GM21390 (cell line): ENCODE results near the gene NOXA1.

Source experiments
- ATAC-seq: cut with Tn5 transposase; IDR thresholded peaks from one replicate; pipeline ENCODE4 v1.9.1; 2021; ENCODE audit not compliant: unreplicated experiment

Gene NOXA1

GRCh38 chr9:137452761-137453642, 29.8 kb downstream of the NOXA1 start:
- no peak for ATAC-seq

DNA sequence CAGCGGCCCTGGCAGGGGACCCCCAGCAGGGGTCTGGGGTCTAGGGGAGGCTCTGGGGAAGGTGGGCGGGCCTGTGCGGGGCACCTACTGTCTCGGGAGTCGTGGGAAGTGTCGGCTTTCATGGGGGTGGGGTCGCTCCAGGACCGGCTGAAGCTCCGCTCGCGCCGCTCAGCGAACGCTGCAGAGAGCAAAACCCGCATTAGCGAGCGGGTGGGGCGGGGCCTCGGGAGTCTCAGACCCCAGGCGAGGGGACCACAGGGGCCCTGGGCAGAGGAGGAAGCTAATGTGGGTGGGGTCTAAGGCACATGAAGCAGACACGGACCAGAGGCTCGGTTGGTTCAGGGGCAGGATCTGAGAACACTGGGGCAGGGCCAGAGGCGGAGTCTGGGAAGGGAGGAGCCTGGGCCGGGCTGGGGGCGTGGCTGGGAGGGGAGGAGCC, 30.5 kb downstream of the NOXA1 start:
- ATAC-seq, result no peak

- ATAC-seq, result no peak
Measured at GRCh38 chr9:137454145-137454596, 31.0 kb downstream of the NOXA1 start.

- ATAC-seq, result no peak
Measured at GRCh38 chr9:137454597-137455358, 31.6 kb downstream of the NOXA1 start.

- no peak for ATAC-seq
Measured at GRCh38 chr9:137455359-137455991, 32.3 kb downstream of the NOXA1 start.

DNA sequence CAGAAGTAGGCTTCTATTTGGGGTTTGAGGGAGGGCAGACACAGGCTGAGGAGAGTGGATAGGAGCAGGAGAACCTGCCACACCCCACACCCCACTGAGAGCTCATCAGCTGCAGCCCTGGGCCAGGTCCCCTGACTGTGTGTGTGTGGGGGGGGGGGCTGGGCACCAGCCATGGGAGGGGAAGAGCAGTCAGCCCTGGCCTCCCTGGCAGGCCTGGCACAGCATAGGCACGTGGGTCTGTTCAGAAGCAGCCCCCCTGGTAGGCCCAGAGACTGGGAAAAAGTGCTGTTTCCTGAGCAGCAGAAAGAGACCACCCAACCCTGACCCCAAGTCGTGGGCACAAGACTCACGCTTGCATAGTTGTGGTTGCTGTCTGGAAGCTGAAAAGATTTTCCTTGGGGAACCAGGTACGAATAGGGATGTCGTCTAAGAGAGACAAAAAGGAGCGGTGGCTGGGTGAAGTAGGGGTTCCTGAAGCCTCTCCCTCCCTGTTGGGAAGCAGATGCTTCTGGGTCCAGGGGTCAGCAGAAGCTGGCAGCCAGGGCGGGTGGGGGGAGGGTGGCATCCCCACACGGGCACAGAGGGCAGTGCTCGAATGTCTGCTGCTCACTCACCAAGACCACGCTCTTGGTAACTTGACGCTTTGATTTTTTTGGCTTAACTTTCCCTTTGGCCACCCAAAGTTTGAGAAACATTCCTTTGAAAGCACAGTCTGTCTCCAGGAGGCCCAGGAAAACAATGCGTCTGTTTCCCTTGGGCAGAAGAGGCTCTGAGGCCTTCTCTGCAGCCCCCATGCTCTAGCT, 33.1 kb downstream of the NOXA1 start:
- no peak for ATAC-seq

DNA sequence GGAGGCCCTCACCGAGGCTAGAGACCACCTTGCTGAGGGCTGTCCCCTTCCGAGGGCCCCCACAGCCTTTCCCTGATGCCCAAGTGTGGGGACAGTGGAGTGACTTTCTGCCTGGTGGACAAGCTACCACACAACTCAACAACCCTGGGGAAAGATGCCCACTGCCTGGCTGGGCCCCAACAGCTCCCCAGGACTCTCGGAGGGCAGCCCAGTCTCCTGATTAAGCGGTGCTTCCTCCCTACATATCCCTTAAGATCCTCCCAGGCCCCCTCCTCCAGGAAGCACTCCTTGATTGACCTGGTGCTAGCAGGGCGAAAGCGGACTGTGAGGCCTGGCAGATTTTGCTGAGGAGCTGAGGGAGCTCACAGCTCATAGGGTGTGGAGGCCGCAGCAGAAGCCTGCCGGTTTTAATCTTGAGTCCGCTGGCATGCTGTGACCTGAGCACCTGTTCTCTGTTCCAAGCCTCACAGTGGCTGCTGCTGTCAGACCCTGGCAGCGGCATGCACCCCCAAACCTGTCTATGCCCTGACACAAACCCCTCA, 33.7 kb downstream of the NOXA1 start:
- ATAC-seq, result no peak

- ATAC-seq, result no peak
Measured at GRCh38 chr9:137457406-137458193, 34.4 kb downstream of the NOXA1 start.

DNA sequence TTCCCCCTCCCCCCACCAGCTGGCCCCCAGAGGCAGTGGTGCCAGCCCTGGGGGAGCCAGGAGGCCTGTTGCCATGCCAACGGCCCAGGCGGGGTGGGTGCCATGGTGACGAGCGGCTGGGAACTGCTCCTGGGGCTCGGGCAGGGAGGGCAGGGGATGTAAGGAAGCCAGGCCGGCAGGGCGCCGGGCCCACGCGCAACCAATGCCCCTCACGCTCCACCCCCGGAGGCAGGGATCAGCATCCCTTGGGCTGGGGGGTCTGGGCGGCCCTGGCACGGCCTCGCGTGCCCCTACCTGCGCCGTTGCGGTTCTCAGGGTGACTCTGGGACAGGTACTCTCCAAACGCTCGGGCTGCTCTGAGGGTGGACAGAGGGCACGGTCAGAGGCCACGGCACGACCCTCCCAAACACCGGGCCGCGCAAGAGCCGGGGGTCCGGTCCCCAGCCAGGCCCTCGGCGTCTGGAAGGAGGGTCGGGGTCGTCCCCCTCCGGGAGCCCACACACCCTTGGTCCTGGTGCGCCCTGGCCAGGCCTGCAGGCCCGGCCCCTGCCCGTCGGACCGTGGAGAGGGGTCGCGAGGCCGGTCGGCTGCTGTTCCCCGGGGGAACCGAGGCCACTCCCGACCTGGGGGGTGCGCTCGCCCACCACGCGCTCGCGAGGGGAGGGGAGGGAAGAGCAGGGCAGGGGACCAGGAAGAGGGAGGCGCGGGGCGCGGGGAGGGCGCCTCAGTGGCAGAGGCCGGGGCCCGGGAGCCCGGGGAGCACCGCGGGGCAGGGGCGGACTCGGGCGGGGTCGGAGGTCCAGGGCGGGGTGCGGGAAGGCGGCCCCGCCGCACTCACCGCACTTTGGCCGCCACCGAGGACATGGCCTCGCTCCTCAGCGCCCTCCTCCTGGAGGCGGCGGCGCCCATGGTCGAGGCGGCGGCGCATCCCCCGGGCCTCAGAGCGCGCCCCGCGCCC, 35.3 kb downstream of the NOXA1 start:
- peak; percentile 18 for ATAC-seq

GRCh38 chr9:137459152-137459600, 36.0 kb downstream of the NOXA1 start, which contains the start of gene NSMF:
Gene NSMF (minus strand): TSS chr9:137459334. CDS start chr9:137459102, 232 bp downstream.
- ATAC-seq, result peak; percentile 64

GRCh38 chr9:137459601-137460362, 36.6 kb downstream of the NOXA1 start:
- ATAC-seq, result no peak

DNA sequence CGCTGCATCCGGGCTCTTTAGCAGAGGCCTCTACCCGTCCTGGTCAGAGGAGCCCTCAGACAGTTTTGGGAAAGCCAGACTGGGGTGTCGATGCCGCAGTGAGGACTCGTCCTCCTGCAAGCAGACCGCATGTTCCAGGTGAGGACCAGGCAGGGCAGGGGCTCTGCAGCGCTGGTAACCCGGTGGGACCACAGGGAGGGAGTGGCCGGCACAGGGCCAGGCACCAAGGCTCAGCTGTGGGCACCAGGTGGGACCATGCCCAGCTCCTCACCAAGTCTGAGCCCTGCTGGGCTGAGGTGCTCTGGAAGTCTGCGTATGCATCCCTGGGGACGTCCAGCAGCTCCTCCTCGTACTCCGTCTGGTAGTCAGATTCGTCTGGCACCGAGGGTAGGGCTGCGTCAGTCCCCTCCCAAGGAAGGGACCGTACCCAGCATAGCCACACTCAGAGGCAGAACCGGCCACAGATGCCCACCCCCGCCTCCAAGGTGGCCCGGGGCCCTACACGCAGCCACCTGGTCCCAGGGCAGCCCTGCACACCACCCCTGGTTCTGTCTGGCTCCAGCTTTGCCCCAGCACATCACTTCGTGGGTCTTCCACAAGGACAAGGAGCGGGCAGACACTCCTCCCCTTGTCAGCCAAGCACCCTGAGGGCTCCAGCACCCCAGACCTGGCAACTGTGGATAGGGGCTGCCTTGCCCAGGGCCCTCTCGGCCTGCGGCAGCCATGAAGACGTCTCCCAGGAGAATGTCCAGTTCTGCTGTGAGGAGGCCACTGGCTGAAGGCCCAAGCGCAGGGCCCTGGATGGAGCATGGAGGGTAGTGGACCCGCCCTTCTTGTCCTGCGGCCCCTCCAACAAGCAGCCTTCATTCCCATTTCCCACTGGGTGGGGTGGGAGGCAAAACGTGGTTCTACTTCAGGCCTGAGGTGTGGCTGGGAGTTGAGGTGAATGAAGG, 37.4 kb downstream of the NOXA1 start:
- ATAC-seq, result no peak

GRCh38 chr9:137461316-137461662, 38.1 kb downstream of the NOXA1 start:
- ATAC-seq, result no peak

GRCh38 chr9:137461663-137462395, 38.6 kb downstream of the NOXA1 start:
- ATAC-seq, result peak; percentile 52

GRCh38 chr9:137462396-137462985, 39.3 kb downstream of the NOXA1 start:
- ATAC-seq, result no peak
